ENCODE data around the gene ZBTB44. TPM values are rescaled to one million over a fixed set of nuclear protein-coding genes. Genes with fewer than 3 reads are reported as not detected.

Gene ZBTB44
- total RNA-seq, 2 donors from 2014 or later, result 47.7 to 48.1 TPM

DNA sequence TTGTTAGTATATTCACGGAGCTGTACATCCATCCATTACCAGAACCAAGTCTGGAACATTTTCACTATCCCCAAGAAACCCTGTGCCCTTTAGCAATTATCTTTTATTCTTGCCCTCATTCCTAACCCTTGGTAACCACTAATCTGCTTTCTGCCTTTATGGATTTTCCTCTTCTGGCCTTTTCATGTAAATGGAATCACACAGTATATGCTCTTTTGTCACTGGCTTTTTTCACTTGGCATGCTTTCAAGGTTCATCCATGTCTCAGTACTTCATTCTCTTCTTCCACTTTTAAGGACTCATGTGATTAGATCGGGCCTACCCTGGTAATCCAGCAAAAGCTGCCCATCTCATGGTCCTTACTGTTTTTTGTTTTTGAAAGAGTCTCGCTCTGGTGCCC is 11.0 kb upstream of the ZBTB44 start:
- ATAC-seq (no peak), DNase-seq (no peak)
- no peaks in the 10 kb centered on the region for H3K4me1 Mint-ChIP-seq
- no peak overlapping the region for H3K4me3 Mint-ChIP-seq
- H3K27ac Mint-ChIP-seq, result peak overlapping the region; percentile 30
- no peaks in the 10 kb centered on the region for H3K9me3 ChIP-seq (ENCODE audit: control insufficient read depth, low read length, poor library complexity, severe bottlenecking)
- no peaks in the 10 kb centered on the region for H3K27me3 Mint-ChIP-seq
- H3K36me3 Mint-ChIP-seq (ENCODE audit: low read depth), result peaks cover 7% of the 10 kb centered on the region

DNA sequence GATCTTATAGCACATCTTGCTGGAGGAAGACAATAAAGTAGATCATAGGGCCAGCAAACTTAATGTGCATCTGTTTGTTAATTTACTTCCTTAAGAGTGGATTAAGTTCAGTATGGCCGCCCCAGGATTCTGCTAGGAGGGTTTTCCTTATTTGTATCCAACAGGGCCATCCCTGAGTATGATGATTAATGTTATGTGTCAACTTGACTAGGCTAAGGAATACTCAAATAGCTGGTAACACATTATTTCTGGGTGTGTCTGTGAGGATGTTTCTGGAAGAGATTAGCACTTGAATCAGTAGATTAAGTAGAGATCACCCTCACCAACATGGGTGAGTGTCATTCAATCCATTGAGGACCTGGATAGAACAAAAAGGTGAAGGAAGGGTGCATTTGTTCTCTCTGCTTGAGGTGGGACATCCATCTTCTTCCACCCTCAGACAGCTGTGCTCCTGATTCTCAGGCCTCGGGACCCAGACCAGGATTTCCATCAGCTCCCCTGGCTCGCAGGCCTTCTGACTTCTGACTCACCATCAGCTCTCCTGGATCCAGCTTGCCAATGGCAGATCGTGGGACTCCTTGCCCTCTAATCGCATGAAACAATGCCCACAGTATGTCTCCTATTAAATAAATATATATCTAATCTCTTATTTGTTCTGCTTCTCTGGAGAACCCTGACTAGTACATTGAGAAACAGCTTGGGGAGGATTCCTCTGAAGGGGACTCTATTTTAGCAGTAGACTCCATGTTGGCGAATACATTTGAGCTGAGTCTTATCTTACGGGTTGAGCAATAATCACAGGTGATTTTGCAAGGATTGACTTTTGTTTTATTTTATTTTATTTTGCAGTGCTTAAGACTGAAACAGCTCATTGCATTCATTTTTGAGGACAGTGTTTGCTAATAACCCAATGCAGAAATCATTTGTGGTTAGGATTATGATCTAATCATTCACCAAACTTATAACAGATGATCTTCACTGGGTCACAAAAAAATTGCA is 9.0 kb upstream of the ZBTB44 start:
- ATAC-seq (no peak), DNase-seq (no peak)
- H3K36me3 Mint-ChIP-seq (ENCODE audit: low read depth), result peaks cover 7% of the 10 kb centered on the region
- no peak overlapping the region for H3K4me3 Mint-ChIP-seq
- H3K27ac Mint-ChIP-seq, result no peak overlapping the region
- no peaks in the 10 kb centered on the region for H3K27me3 Mint-ChIP-seq
- no peaks in the 10 kb centered on the region for H3K4me1 Mint-ChIP-seq
- H3K9me3 ChIP-seq (ENCODE audit: control insufficient read depth, low read length, poor library complexity, severe bottlenecking), result no peaks in the 10 kb centered on the region

DNA sequence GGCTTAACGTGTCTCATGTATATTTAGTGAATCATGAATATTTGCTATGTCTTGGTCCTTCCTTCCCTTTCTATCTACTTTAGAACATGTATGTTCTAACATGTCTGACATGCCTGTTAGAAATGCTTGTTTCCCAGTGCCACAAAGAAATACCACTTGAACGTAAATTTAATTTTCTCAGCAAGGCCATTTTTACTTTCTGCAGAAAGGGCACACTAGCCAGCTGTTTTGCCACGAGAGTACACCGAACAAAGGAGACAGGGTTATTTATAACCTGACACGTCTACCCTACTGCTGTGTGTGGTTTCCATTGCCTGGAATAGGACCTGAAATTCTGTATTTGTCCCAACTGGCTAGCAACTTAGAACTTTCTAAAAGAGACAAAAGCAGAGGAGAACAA is 7.4 kb upstream of the ZBTB44 start:
- Mint-ChIP-seq H3K36me3 (ENCODE audit: low read depth) (peaks cover 3% of the 10 kb centered on the region), H3K27ac (no peak overlapping the region), H3K27me3 (no peaks in the 10 kb centered on the region), H3K4me3 (no peak overlapping the region), H3K4me1 (no peaks in the 10 kb centered on the region)
- no peak for DNase-seq
- no peak for ATAC-seq
- no peaks in the 10 kb centered on the region for H3K9me3 ChIP-seq (ENCODE audit: control insufficient read depth, low read length, poor library complexity, severe bottlenecking)

- Mint-ChIP-seq H3K36me3 (ENCODE audit: low read depth) (peaks cover 3% of the 10 kb centered on the region), H3K4me3 (no peak overlapping the region), H3K27ac (no peak overlapping the region), H3K27me3 (no peaks in the 10 kb centered on the region), H3K4me1 (peaks cover 17% of the 10 kb centered on the region)
- no peaks in the 10 kb centered on the region for H3K9me3 ChIP-seq (ENCODE audit: control insufficient read depth, low read length, poor library complexity, severe bottlenecking)
- DNase-seq (no peak), ATAC-seq (no peak)
Measured at GRCh38 chr11:130318031-130318673, 3.4 kb upstream of the ZBTB44 start.

- Mint-ChIP-seq H3K36me3 (ENCODE audit: low read depth) (peaks cover 3% of the 10 kb centered on the region), H3K4me3 (peak overlapping the region; percentile 93), H3K4me1 (peaks cover 29% of the 10 kb centered on the region), H3K27ac (peak overlapping the region; percentile 94), H3K27me3 (no peaks in the 10 kb centered on the region)
- ATAC-seq (peak; percentile 29), DNase-seq (peak; percentile 38 to 46 (median 45))
- no peaks in the 10 kb centered on the region for H3K9me3 ChIP-seq (ENCODE audit: control insufficient read depth, low read length, poor library complexity, severe bottlenecking)
Measured at GRCh38 chr11:130315354-130315970, 745 bp upstream of the ZBTB44 start.

- H3K9me3 ChIP-seq (ENCODE audit: control insufficient read depth, low read length, poor library complexity, severe bottlenecking), result no peaks in the 10 kb centered on the region
- peak overlapping the region; percentile 94 for H3K27ac Mint-ChIP-seq
- no peaks in the 10 kb centered on the region for H3K27me3 Mint-ChIP-seq
- H3K4me1 Mint-ChIP-seq, result peaks cover 32% of the 10 kb centered on the region
- DNase-seq (peak; percentile 60 to 72 (median 71)), ATAC-seq (peak; percentile 62)
- H3K4me3 Mint-ChIP-seq, result peak overlapping the region; percentile 93
- peaks cover 3% of the 10 kb centered on the region for H3K36me3 Mint-ChIP-seq (ENCODE audit: low read depth)
Measured at GRCh38 chr11:130314184-130314749, 450 bp downstream of the ZBTB44 start.

DNA sequence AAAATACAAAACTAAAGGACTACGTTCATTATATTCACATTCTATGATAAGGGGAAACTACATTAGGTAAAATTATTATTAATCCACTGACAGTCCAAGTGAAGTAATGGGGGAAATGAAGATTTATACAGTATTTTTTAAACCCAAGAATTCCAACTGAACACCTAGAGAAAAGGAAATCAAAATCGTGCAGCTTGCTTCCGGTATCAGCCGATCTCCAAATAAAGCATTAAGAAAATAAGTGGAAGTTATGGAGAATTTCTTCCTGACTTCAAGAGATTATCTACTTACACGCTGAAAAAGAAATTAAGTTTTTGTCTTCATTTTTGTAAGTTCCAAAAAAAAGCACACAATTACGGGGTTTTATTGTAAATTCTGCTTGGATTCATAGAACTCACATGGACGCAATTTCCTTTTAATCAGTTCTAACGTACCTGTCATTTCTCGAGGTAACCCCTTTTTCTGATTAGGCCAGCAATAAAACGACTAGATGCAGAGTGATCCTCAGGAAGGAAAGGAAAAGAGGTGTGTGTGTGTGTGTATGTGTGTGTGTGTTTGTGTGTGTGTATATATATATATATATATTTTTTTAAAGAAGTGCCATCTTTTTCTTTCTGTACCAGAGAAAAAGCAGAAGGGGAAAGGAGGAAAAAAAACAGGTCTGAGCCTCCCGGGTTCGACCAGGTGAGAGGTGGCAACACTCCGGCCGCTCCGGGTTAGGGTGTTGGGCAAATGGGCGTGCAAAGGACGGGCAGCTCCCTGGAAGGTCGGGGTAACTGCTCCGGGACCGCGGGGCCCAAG is 1.1 kb downstream of the ZBTB44 start:
- no peaks in the 10 kb centered on the region for H3K9me3 ChIP-seq (ENCODE audit: control insufficient read depth, low read length, poor library complexity, severe bottlenecking)
- DNase-seq (no peak), ATAC-seq (no peak)
- peak overlapping the region; percentile 91 for H3K27ac Mint-ChIP-seq
- H3K4me1 Mint-ChIP-seq, result peaks cover 39% of the 10 kb centered on the region
- H3K27me3 Mint-ChIP-seq, result no peaks in the 10 kb centered on the region
- peaks cover 3% of the 10 kb centered on the region for H3K36me3 Mint-ChIP-seq (ENCODE audit: low read depth)
- H3K4me3 Mint-ChIP-seq, result peak overlapping the region; percentile 93

GRCh38 chr11:130312046-130312445 is 2.7 kb downstream of the ZBTB44 start:
- no peak overlapping the region for H3K4me3 Mint-ChIP-seq
- H3K4me1 Mint-ChIP-seq, result peaks cover 41% of the 10 kb centered on the region
- DNase-seq (no peak), ATAC-seq (no peak)
- H3K9me3 ChIP-seq (ENCODE audit: control insufficient read depth, low read length, poor library complexity, severe bottlenecking), result no peaks in the 10 kb centered on the region
- no peaks in the 10 kb centered on the region for H3K27me3 Mint-ChIP-seq
- H3K36me3 Mint-ChIP-seq (ENCODE audit: low read depth), result peaks cover 3% of the 10 kb centered on the region
- H3K27ac Mint-ChIP-seq, result peak overlapping the region; percentile 79

- H3K36me3 Mint-ChIP-seq (ENCODE audit: low read depth), result peaks cover 3% of the 10 kb centered on the region
- H3K9me3 ChIP-seq (ENCODE audit: control insufficient read depth, low read length, poor library complexity, severe bottlenecking), result no peaks in the 10 kb centered on the region
- peak overlapping the region; percentile 79 for H3K27ac Mint-ChIP-seq
- H3K4me3 Mint-ChIP-seq, result no peak overlapping the region
- DNase-seq (no peak), ATAC-seq (no peak)
- peaks cover 36% of the 10 kb centered on the region for H3K4me1 Mint-ChIP-seq
- no peaks in the 10 kb centered on the region for H3K27me3 Mint-ChIP-seq
Measured at GRCh38 chr11:130310622-130311021, 4.1 kb downstream of the ZBTB44 start.

GRCh38 chr11:130308886-130309285 is 5.8 kb downstream of the ZBTB44 start:
- no peak overlapping the region for H3K27ac Mint-ChIP-seq
- no peak overlapping the region for H3K4me3 Mint-ChIP-seq
- no peaks in the 10 kb centered on the region for H3K27me3 Mint-ChIP-seq
- peaks cover 3% of the 10 kb centered on the region for H3K36me3 Mint-ChIP-seq (ENCODE audit: low read depth)
- no peak for ATAC-seq
- H3K4me1 Mint-ChIP-seq, result peaks cover 39% of the 10 kb centered on the region
- H3K9me3 ChIP-seq (ENCODE audit: control insufficient read depth, low read length, poor library complexity, severe bottlenecking), result no peaks in the 10 kb centered on the region
- no peak for DNase-seq

DNA sequence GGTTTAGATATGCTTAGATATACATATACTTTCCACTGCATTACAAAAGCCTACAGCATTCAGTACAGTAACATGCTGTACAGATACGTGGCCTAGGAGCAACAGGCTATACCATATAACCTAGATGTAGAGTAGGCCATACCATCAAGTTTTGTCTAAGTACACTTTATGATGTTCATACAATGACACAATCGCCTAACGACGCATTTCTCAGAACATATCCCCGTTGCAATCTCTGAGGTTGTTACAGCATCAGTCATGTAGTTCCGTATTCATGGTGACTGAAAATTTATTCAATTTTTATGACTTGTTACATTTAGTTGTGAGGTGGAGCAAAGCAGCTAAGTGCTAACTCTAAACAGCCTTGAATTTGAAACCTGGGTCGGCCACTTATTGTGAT is 6.7 kb downstream of the ZBTB44 start:
- H3K4me1 Mint-ChIP-seq, result peaks cover 33% of the 10 kb centered on the region
- H3K4me3 Mint-ChIP-seq, result no peak overlapping the region
- no peaks in the 10 kb centered on the region for H3K9me3 ChIP-seq (ENCODE audit: control insufficient read depth, low read length, poor library complexity, severe bottlenecking)
- H3K36me3 Mint-ChIP-seq (ENCODE audit: low read depth), result no peaks in the 10 kb centered on the region
- no peak for ATAC-seq
- no peak for DNase-seq
- H3K27me3 Mint-ChIP-seq, result no peaks in the 10 kb centered on the region
- H3K27ac Mint-ChIP-seq, result no peak overlapping the region

GRCh38 chr11:130304651-130305050 is 10.1 kb downstream of the ZBTB44 start:
- DNase-seq (no peak), ATAC-seq (no peak)
- Mint-ChIP-seq H3K4me3 (no peak overlapping the region), H3K36me3 (ENCODE audit: low read depth) (peaks cover 4% of the 10 kb centered on the region), H3K4me1 (peaks cover 44% of the 10 kb centered on the region), H3K27me3 (no peaks in the 10 kb centered on the region), H3K27ac (peak overlapping the region; percentile 5)
- H3K9me3 ChIP-seq (ENCODE audit: control insufficient read depth, low read length, poor library complexity, severe bottlenecking), result no peaks in the 10 kb centered on the region

All from T-helper 17 cell (primary cell).